PFSK-1 (cell line): ENCODE results near the gene XRCC3.

Experiments used
- FOXP2 ChIP-seq: optimal IDR thresholded peaks from 2 replicates; pipeline ENCODE3; 2011; ENCODE audit warnings: borderline replicate concordance, control low read depth, inconsistent platforms; ENCODE audit not compliant: insufficient read depth; ENCODE audit errors: extremely low read length, extremely low read depth
- POLR2AphosphoS5 ChIP-seq: IDR thresholded peaks from 2 replicates; pipeline ENCODE4 v1.6.1; 2012; ENCODE audit warnings: low read depth, mild to moderate bottlenecking, control low read depth, low read length, moderate library complexity
- SIN3A ChIP-seq: IDR thresholded peaks from 2 replicates; pipeline ENCODE4 v1.6.1; 2012; ENCODE audit warnings: mild to moderate bottlenecking, low read length, moderate library complexity, borderline replicate concordance; ENCODE audit not compliant: insufficient read depth
- TAF1 ChIP-seq: IDR thresholded peaks from 2 replicates; pipeline ENCODE4 v1.6.1; 2012; ENCODE audit warnings: low read length, control low read depth, borderline replicate concordance; ENCODE audit not compliant: insufficient read depth
- TF ChIP-seq, protein P1 (sequence below), 2 experiments: IDR thresholded peaks; 2 replicates each; pipeline versions ENCODE4 v1.6.1 to v1.8.0; 2011 to 2012; ENCODE audit warnings: low read depth in 2 of 2, low read length in 2 of 2, control low read depth in 1 of 2, inconsistent platforms in 1 of 2, mild to moderate bottlenecking in 1 of 2, moderate library complexity in 1 of 2; ENCODE audit not compliant: insufficient read depth in 1 of 2

- no peak for TF ChIP-seq POLR2AphosphoS5
- no peak for TF ChIP-seq TAF1
- TF ChIP-seq, protein P1, sequence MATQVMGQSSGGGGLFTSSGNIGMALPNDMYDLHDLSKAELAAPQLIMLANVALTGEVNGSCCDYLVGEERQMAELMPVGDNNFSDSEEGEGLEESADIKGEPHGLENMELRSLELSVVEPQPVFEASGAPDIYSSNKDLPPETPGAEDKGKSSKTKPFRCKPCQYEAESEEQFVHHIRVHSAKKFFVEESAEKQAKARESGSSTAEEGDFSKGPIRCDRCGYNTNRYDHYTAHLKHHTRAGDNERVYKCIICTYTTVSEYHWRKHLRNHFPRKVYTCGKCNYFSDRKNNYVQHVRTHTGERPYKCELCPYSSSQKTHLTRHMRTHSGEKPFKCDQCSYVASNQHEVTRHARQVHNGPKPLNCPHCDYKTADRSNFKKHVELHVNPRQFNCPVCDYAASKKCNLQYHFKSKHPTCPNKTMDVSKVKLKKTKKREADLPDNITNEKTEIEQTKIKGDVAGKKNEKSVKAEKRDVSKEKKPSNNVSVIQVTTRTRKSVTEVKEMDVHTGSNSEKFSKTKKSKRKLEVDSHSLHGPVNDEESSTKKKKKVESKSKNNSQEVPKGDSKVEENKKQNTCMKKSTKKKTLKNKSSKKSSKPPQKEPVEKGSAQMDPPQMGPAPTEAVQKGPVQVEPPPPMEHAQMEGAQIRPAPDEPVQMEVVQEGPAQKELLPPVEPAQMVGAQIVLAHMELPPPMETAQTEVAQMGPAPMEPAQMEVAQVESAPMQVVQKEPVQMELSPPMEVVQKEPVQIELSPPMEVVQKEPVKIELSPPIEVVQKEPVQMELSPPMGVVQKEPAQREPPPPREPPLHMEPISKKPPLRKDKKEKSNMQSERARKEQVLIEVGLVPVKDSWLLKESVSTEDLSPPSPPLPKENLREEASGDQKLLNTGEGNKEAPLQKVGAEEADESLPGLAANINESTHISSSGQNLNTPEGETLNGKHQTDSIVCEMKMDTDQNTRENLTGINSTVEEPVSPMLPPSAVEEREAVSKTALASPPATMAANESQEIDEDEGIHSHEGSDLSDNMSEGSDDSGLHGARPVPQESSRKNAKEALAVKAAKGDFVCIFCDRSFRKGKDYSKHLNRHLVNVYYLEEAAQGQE (IDR thresholded peaks at IDR 0.05; ENCODE audit: insufficient read depth in 1 of 2, low read depth in 2 of 2, low read length in 2 of 2) = no peak
- no peak for TF ChIP-seq SIN3A
- no peak for TF ChIP-seq FOXP2
Observed at GRCh38 chr14:103684871-103685270, 30.4 kb downstream of the XRCC3 start.
